Activated naive CD4-positive, alpha-beta T cell treated with anti-CD3 and anti-CD28 coated beads, Interleukin-2, amount 50 U/mL, for 24 hours (primary cell): ENCODE data around the gene KLK12.
A peak's percentile ranks its signal among the peaks of the same experiment; 100 is the strongest.

Experiments
- H3K27ac Mint-ChIP-seq: one replicate; pipeline ENCODE4 v1.8.0; 2021; ENCODE audit warnings: mild to moderate bottlenecking, mixed read lengths
- H3K27me3 Mint-ChIP-seq: one replicate; pipeline ENCODE4 v1.8.0; 2021; ENCODE audit warnings: mixed read lengths
- H3K36me3 Mint-ChIP-seq: one replicate; pipeline ENCODE4 v1.8.0; 2021; ENCODE audit warnings: mixed read lengths
- H3K4me1 Mint-ChIP-seq: one replicate; pipeline ENCODE4 v1.8.0; 2021; ENCODE audit warnings: mixed read lengths
- H3K4me3 Mint-ChIP-seq: one replicate; pipeline ENCODE4 v1.8.0; 2021; ENCODE audit warnings: mild to moderate bottlenecking, mixed read lengths
- H3K9me3 Mint-ChIP-seq: one replicate; pipeline ENCODE4 v1.8.0; 2021; ENCODE audit warnings: mixed read lengths

KLK12 gene

GRCh38 chr19:51064534-51065220 is 29.9 kb upstream of the KLK12 start, which contains the start of gene KLK13:
Gene KLK13, minus strand, starts transcription at chr19:51065092. Its CDS starts 25 bp downstream, at chr19:51065067.
- H3K9me3 Mint-ChIP-seq = no peaks in the 10 kb centered on the region
- peaks cover 2% of the 10 kb centered on the region for H3K36me3 Mint-ChIP-seq
- no peak within 1 kb of the TSS for H3K27ac Mint-ChIP-seq
- no peaks in the 10 kb centered on the region for H3K4me1 Mint-ChIP-seq
- H3K4me3 Mint-ChIP-seq = peak within 1 kb of the TSS; percentile 63
- H3K27me3 Mint-ChIP-seq = peaks cover 34% of the 10 kb centered on the region

DNA sequence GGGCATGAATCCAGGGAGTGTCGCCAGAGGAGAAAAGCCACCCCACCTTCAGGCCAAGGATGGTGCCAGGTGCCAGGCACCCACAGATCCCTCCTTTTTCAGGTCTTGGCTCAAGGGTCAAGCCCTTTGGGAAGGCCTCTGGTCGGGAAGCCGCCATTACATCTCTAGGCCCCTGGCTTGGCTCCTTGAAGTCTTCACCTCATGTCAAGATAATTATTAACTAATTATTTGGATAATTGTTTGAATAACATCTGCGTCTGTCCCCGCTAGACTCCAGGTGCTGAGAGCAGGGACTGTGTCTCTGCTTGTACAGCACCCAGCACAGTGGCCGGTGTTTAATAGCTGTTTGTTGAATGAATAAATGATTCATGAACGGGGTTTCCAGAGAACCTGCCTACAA is 28.9 kb upstream of the KLK12 start:
- peaks cover 34% of the 10 kb centered on the region for H3K27me3 Mint-ChIP-seq
- no peaks in the 10 kb centered on the region for H3K4me1 Mint-ChIP-seq

GRCh38 chr19:51060973-51061372 is 26.2 kb upstream of the KLK12 start:
- Mint-ChIP-seq H3K27ac (no peak overlapping the region), H3K36me3 (peaks cover under 1% of the 10 kb centered on the region), H3K4me1 (no peaks in the 10 kb centered on the region), H3K9me3 (no peaks in the 10 kb centered on the region), H3K27me3 (peaks cover 24% of the 10 kb centered on the region), H3K4me3 (no peak overlapping the region)

More for the DNA sequence above, 28.9 kb upstream of the KLK12 start:
- Mint-ChIP-seq H3K27ac (no peak overlapping the region), H3K4me3 (no peak overlapping the region), H3K9me3 (no peaks in the 10 kb centered on the region), H3K36me3 (peaks cover 2% of the 10 kb centered on the region)

GRCh38 chr19:51060336-51060735 is 25.5 kb upstream of the KLK12 start:
- H3K4me1 Mint-ChIP-seq = no peaks in the 10 kb centered on the region
- H3K27me3 Mint-ChIP-seq = peaks cover 26% of the 10 kb centered on the region
- no peaks in the 10 kb centered on the region for H3K9me3 Mint-ChIP-seq
- no peak overlapping the region for H3K4me3 Mint-ChIP-seq
- H3K36me3 Mint-ChIP-seq = no peaks in the 10 kb centered on the region
- H3K27ac Mint-ChIP-seq = no peak overlapping the region

GRCh38 chr19:51059715-51060114 is 24.9 kb upstream of the KLK12 start:
- H3K4me1 Mint-ChIP-seq = no peaks in the 10 kb centered on the region
- H3K9me3 Mint-ChIP-seq = no peaks in the 10 kb centered on the region
- peaks cover 26% of the 10 kb centered on the region for H3K27me3 Mint-ChIP-seq
- no peaks in the 10 kb centered on the region for H3K36me3 Mint-ChIP-seq
- H3K4me3 Mint-ChIP-seq = no peak overlapping the region
- H3K27ac Mint-ChIP-seq = no peak overlapping the region

DNA sequence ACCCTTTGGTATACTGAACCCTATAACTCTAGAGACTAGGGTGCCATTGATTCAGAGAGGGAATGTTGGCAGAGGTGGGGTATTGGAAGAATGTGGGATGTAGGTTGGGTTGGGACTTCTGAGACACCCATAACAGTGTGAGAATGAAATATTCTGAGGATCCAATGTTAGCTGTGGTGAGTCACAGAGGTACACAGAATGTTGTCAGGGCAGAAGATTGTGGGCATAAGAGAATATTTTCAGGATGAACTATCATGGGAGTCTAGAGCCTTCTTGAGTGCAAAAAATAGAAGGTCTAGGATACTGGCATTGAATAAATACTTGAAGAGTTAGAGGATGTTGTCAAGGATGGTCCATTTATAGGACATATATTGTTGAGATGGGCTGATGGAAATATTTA is 21.1 kb upstream of the KLK12 start:
- Mint-ChIP-seq H3K9me3 (no peaks in the 10 kb centered on the region), H3K27ac (no peak overlapping the region), H3K36me3 (no peaks in the 10 kb centered on the region), H3K27me3 (peaks cover 24% of the 10 kb centered on the region), H3K4me1 (no peaks in the 10 kb centered on the region), H3K4me3 (no peak overlapping the region)

DNA sequence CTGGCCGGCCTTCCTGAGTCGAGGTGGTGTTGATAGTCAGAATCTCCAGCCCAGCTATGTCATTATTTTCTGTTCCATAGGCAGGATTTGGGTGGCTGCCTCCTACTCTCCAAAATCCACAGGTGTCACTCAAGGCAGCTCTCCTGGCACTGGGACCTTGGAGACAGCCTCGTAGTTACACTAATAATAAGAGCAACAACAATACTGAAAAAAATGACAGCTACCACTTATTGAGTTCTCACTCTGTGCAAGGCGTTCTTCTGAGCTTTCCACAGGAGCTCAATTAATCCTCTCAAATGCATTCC is 12.2 kb upstream of the KLK12 start:
- Mint-ChIP-seq H3K9me3 (no peaks in the 10 kb centered on the region), H3K4me3 (no peak overlapping the region), H3K4me1 (no peaks in the 10 kb centered on the region), H3K27me3 (peaks cover 5% of the 10 kb centered on the region), H3K27ac (no peak overlapping the region), H3K36me3 (no peaks in the 10 kb centered on the region)

DNA sequence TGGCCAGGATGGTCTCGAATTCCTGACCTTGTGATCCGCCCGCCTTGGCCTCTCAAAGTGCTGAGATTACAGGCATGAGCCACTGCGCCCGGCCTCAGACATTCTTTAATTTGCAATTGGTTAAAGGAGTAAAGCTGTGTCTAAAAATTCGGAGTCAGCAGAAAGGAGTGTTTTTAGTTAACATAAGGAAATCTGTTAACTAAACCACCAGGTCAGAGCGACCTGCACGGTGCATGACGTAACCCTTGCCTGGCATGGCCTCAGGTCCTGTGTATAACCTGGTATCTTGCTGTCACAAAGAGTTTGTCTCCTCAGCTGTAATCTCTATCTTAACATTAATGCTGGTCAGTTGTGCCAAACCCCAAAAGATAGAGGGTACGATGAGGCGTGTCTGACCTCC is 9.5 kb upstream of the KLK12 start:
- H3K4me1 Mint-ChIP-seq = no peaks in the 10 kb centered on the region
- H3K4me3 Mint-ChIP-seq = no peak overlapping the region
- no peaks in the 10 kb centered on the region for H3K36me3 Mint-ChIP-seq
- no peak overlapping the region for H3K27ac Mint-ChIP-seq
- H3K27me3 Mint-ChIP-seq = peaks cover 3% of the 10 kb centered on the region
- no peaks in the 10 kb centered on the region for H3K9me3 Mint-ChIP-seq

- H3K9me3 Mint-ChIP-seq = no peaks in the 10 kb centered on the region
- H3K27me3 Mint-ChIP-seq = peaks cover 3% of the 10 kb centered on the region
- no peak overlapping the region for H3K4me3 Mint-ChIP-seq
- no peak overlapping the region for H3K27ac Mint-ChIP-seq
- H3K4me1 Mint-ChIP-seq = no peaks in the 10 kb centered on the region
- H3K36me3 Mint-ChIP-seq = no peaks in the 10 kb centered on the region
Measured at GRCh38 chr19:51043497-51043896, 8.7 kb upstream of the KLK12 start.

DNA sequence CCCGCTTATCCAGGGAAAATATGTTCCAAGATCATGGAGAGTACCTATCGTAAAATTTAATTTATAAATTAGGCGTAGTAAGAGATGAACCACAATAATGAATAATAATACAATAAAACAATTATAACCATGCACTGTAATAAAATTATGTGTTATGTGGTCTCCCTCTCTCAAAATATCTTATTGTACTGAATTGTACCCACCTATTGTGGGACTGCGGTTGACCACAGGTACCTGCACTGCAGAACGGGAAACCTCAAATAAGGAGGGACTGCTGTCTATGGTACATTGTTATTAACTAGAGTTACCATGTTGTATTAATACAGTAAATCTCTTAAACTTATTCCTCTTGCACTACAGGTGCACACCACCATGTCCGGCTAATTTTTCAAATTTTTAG is 5.3 kb upstream of the KLK12 start:
- H3K27ac Mint-ChIP-seq = no peak overlapping the region
- no peaks in the 10 kb centered on the region for H3K9me3 Mint-ChIP-seq
- no peaks in the 10 kb centered on the region for H3K4me1 Mint-ChIP-seq
- no peaks in the 10 kb centered on the region for H3K27me3 Mint-ChIP-seq
- no peaks in the 10 kb centered on the region for H3K36me3 Mint-ChIP-seq
- H3K4me3 Mint-ChIP-seq = no peak overlapping the region

GRCh38 chr19:51036519-51036918 is 1.7 kb upstream of the KLK12 start:
- no peaks in the 10 kb centered on the region for H3K36me3 Mint-ChIP-seq
- H3K27ac Mint-ChIP-seq = no peak overlapping the region
- H3K4me1 Mint-ChIP-seq = no peaks in the 10 kb centered on the region
- H3K27me3 Mint-ChIP-seq = peaks cover 7% of the 10 kb centered on the region
- H3K4me3 Mint-ChIP-seq = no peak overlapping the region
- H3K9me3 Mint-ChIP-seq = no peaks in the 10 kb centered on the region

DNA sequence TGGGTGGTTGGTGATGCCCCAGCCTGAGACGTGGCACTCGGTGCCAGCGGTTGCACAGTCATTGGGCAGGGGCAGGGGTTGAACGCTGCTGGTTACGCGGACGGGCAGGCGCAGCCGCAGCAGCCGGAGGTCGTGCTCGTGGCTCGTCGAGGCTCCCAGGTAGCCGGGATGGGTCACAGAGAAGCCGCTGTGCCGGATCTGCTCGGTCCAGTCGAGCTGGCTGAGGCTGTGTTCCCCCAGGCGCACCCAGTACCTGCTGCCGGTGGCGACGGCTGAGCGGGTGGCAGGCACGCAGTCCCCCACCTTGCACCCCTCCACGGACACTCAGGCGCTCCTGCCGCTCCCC is 2.9 kb downstream of the KLK12 start:
- peaks cover 27% of the 10 kb centered on the region for H3K27me3 Mint-ChIP-seq
- H3K36me3 Mint-ChIP-seq = no peaks in the 10 kb centered on the region
- no peaks in the 10 kb centered on the region for H3K9me3 Mint-ChIP-seq
- H3K4me1 Mint-ChIP-seq = no peaks in the 10 kb centered on the region
- no peak overlapping the region for H3K27ac Mint-ChIP-seq
- H3K4me3 Mint-ChIP-seq = no peak overlapping the region

- no peaks in the 10 kb centered on the region for H3K9me3 Mint-ChIP-seq
- H3K27ac Mint-ChIP-seq = peak overlapping the region; percentile 64
- no peaks in the 10 kb centered on the region for H3K4me1 Mint-ChIP-seq
- H3K27me3 Mint-ChIP-seq = peaks cover 29% of the 10 kb centered on the region
- no peak overlapping the region for H3K4me3 Mint-ChIP-seq
- H3K36me3 Mint-ChIP-seq = no peaks in the 10 kb centered on the region
Measured at GRCh38 chr19:51031220-51031879, 3.5 kb downstream of the KLK12 start.

GRCh38 chr19:51030631-51031030 is 4.2 kb downstream of the KLK12 start:
- Mint-ChIP-seq H3K4me3 (no peak overlapping the region), H3K4me1 (no peaks in the 10 kb centered on the region), H3K27me3 (peaks cover 29% of the 10 kb centered on the region), H3K36me3 (no peaks in the 10 kb centered on the region), H3K27ac (no peak overlapping the region), H3K9me3 (no peaks in the 10 kb centered on the region)

DNA sequence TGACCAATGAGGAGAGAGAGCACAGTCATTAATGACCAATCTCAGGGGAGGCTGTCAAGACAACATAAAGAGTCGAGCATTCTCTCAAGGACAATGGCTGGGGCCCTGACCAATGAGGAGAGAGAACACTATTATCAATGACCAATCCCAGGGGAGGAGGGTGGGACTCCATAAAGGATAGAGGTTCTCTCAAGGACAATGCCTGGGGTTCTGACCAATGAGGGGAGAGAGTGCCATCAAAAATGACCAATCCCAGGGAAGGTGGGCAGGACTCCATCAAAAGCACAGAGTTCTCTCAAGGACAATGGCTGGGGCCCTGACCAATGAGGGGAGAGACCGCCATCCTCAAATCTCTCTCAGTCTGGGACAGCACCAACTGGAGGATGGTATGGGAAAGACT is 5.1 kb downstream of the KLK12 start:
- Mint-ChIP-seq H3K27me3 (peaks cover 33% of the 10 kb centered on the region), H3K36me3 (no peaks in the 10 kb centered on the region), H3K4me1 (no peaks in the 10 kb centered on the region), H3K27ac (no peak overlapping the region), H3K9me3 (no peaks in the 10 kb centered on the region), H3K4me3 (no peak overlapping the region)

DNA sequence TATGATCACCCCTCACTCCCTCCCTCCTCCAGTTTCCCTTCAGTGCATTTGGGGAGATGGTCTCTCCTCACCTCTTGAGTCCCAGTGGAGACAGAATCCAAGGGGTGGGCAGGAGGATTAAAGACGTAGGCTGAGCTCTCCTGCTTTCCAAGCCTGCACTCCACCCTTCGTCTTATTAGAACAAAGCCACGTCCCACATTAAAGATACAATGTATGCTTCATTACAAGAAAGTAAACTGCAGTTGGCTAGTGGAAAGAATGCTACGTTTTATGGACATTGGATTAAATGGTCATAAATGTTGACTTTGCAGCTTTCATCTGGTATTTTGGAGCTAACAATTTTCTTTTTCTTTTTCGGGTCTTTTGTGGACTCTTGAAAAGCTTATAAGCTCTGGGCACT is 6.9 kb downstream of the KLK12 start:
- peaks cover 28% of the 10 kb centered on the region for H3K27me3 Mint-ChIP-seq
- H3K9me3 Mint-ChIP-seq = no peaks in the 10 kb centered on the region
- no peak overlapping the region for H3K4me3 Mint-ChIP-seq
- H3K27ac Mint-ChIP-seq = no peak overlapping the region
- no peaks in the 10 kb centered on the region for H3K36me3 Mint-ChIP-seq
- no peaks in the 10 kb centered on the region for H3K4me1 Mint-ChIP-seq
